Measurements from ENCODE around the gene FAM168A.

GRCh38 chr11:73509188-73509587, 88.7 kb downstream of the FAM168A start:
- TF ChIP-seq POLR2A (IDR thresholded peaks at IDR 0.05; ENCODE audit: low read length): no peak
- TF ChIP-seq RAD21 (conservative IDR thresholded peaks at IDR 0.05 in 1 of 2, IDR thresholded peaks at IDR 0.05 in 1 of 2): no peak

All from A549 (cell line).